Fibroblast of mammary gland (primary cell): ENCODE results near the gene ATP6V1E1.
"Not testable (repeated sequence)": the region's sequence is repeated elsewhere in the genome, so short reads cannot be mapped to it uniquely, and the experiment has no call there.

Experiments
- DNase-seq: peaks from one replicate; pipeline ENCODE4 v3.0.0-alpha.2; 2010; ENCODE audit warnings: low read depth
- H3K4me3 ChIP-seq: 2 replicates; pipeline ENCODE4 v1.5.1; 2011; ENCODE audit warnings: low read depth, mild to moderate bottlenecking, low read length, moderate library complexity; ENCODE audit not compliant: control insufficient read depth
- TF ChIP-seq, protein P1 (sequence below): conservative IDR thresholded peaks from 2 replicates; pipeline ENCODE4 v1.5.1; 2011; ENCODE audit warnings: low read depth, low read length, inconsistent platforms; ENCODE audit not compliant: control insufficient read depth, insufficient read depth

The ATP6V1E1 gene

DNA sequence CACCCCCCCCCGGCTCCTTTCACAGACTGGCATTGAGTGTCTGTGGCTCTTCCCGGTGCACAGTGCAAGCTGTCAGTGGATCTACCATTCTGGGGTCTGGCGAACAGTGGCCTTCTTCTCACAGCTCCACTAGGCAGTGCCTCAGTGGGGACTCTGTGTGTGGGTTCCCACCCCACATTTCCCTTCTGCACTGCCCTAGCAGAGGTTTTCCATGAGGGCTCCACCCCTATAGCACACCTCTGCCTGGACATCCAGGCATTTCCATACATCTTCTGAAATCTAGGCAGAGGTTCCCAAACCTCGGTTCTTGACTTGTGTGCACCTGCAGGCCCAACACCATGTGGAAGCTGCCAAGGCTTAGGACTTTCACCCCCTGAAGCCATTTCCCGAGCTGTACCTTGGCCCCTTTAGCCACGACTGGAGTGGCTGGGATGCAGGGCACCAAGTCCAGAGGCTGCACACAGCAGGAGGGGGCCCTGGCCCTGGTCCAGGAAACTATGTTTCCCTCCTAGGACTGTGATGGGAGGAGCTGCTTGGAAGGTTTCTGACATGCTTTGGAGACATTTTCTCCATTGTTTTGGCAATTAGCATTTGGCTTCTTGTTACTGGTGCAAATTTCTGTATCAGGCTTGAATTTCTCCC, 36.0 kb upstream of the ATP6V1E1 start:
- DNase-seq = no peak
- TF ChIP-seq, protein P1, sequence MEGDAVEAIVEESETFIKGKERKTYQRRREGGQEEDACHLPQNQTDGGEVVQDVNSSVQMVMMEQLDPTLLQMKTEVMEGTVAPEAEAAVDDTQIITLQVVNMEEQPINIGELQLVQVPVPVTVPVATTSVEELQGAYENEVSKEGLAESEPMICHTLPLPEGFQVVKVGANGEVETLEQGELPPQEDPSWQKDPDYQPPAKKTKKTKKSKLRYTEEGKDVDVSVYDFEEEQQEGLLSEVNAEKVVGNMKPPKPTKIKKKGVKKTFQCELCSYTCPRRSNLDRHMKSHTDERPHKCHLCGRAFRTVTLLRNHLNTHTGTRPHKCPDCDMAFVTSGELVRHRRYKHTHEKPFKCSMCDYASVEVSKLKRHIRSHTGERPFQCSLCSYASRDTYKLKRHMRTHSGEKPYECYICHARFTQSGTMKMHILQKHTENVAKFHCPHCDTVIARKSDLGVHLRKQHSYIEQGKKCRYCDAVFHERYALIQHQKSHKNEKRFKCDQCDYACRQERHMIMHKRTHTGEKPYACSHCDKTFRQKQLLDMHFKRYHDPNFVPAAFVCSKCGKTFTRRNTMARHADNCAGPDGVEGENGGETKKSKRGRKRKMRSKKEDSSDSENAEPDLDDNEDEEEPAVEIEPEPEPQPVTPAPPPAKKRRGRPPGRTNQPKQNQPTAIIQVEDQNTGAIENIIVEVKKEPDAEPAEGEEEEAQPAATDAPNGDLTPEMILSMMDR = no peak
- no peak overlapping the region for H3K4me3 ChIP-seq

DNA sequence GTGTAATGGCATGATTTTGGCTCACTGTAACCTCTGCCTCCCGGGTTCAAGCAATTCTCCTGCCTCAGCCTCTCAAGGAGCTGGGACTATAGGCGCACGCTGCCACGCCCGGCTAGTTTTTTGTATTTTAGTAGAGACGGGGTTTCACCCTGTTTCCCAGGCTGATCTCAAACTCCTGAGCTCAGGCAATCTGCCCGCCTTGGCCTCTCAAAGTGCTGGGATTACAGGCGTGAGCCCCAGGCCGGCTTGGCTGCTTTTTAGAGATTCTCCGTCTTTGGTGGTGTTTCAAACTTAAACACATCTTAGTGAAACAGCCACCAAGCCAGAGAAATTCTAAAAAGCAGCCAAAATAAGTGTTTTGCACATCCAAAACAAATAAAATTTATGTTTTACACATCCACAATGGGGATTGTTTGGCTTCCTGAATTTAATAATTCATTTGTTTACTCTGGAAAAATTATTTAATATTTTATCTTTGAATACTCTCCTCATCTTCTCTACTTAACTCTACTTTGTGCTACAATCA, 28.4 kb upstream of the ATP6V1E1 start:
- TF ChIP-seq, protein P1 = no peak
- H3K4me3 ChIP-seq = no peak overlapping the region
- DNase-seq = no peak

DNA sequence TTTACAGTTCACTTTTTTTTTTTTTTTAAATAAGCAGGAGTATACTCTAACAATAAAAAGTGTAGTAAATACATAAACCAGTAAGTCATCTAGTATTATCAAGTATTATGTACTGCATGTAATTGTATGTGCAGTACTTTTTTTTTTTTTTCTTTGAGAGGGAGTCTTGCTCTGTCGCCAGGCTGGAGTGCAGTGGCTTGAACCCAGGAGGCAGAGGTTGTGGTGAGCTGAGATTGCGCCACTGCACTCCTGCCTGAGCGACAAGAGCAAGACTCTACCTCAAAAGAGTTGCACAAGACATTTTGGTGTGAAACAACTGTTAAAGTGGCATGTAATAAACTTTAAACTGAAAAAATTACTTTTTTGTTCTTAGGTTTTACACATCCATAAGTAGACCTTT, 26.7 kb upstream of the ATP6V1E1 start:
- peak; percentile 14 for DNase-seq
- TF ChIP-seq, protein P1 = no peak
- H3K4me3 ChIP-seq = no peak overlapping the region

DNA sequence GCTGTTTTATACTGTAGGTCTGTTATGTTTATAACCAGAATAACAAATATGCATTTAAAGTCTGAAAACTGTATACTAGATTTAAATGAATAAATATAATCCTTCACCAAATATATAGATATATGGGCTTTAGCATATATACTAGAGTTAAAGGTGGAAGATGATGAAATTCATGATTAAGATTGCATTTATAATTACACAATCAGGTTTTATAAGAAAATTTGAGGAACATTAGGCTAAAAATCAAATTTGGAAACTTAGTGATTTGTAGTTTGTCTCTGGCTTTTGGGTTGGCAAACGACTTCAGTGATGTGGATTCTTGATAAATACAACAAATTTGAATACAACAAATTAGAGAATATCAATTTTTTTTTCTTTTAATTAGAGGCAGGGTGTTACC, 20.0 kb upstream of the ATP6V1E1 start:
- no peak for DNase-seq
- TF ChIP-seq, protein P1 = no peak

DNA sequence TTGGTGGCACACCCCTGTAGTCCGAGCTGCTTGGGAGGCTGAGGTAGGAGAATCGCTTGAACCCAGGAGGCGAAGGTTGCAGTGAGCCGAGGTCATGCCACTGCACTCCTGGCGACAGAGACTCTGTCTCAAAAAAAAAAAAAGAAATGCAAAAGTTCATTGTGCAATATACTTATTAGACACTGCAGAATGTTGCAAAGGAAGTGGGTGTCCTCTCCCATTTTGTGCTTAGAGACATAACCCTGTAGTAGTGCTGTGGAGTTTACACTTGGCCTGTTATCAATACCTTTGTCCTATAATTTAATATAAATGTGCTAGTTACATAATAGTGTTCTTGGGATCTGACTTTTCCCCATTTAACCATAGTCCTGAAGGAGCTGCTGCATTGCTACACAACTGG, 19.4 kb upstream of the ATP6V1E1 start:
- H3K4me3 ChIP-seq = no peak overlapping the region
- TF ChIP-seq, protein P1 = no peak
- peak; percentile 18 for DNase-seq

More for the DNA sequence above, 20.0 kb upstream of the ATP6V1E1 start:
- H3K4me3 ChIP-seq = no peak overlapping the region

DNA sequence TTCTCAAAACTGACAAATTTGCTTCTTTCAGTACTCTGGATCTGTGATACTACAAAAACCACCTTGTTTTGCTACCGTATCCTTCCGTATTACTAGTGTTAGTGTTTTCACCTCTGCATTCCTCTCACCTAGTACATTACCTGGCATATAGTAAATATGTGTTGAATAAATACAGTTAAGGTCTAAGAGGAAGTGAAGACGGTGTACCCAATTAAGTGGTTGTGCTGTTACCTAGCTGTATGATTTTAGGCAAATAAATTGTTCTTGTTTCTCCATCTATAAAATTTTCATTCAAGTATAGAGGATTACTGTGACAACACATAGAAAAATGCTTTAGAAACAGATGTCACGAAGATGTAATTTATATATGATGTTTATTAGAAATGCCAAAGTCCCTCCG, 18.9 kb upstream of the ATP6V1E1 start:
- H3K4me3 ChIP-seq = no peak overlapping the region
- TF ChIP-seq, protein P1 = no peak

DNA sequence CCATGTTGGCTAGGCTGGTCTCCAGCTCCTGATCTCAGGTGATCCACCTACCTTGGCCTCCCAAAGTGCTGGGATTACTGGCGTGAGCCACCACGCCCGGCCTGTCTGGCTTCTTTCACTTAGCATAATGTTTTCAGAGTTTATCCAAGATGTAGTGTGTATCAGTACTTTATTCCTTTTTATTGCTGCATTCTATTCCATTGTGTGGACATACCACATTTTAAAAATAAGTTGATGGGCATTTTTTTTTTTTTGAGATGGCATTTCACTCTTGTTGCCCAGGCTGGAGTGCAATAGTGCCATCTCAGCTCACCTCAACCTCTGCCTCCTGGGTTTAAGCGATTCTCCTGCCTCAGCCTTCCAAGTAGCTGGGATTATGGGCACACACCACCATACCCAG, 13.8 kb upstream of the ATP6V1E1 start:
- not testable (repeated sequence) for H3K4me3 ChIP-seq, DNase-seq

More for the DNA sequence above, 18.9 kb upstream of the ATP6V1E1 start:
- no peak for DNase-seq
